HepG2 (cell line): ENCODE results near the gene FBXW4. TPM values are rescaled to one million over a fixed set of nuclear protein-coding genes. Genes with fewer than 3 reads are reported as not detected.
"Not testable (repeated sequence)": the region's sequence is repeated elsewhere in the genome, so short reads cannot be mapped to it uniquely, and the experiment has no call there.

Experiments
- ATAC-seq: fragments of 200-7000 bp; cut with Tn5 transposase; 3 replicates; pipeline ENCODE4 v1.9.1; 2020; ENCODE audit warnings: mild to moderate bottlenecking, moderate library complexity
- BruUV-seq: library from RNA; stranded (reverse); fragments of 400-500 nt; replicated peaks from 2 replicates; lab custom pipeline; 2021; lab: Mats Ljungman, UMichigan
- CTCF ChIA-PET: fragments of 300-600 bp; formaldehyde crosslinking; extraction: SDS; loops from one replicate; lab custom pipeline; 2021; ENCODE audit warnings: low total read pairs, inconsistent platforms, low intra/inter-chr PET ratio; lab: Yijun Ruan, JAX
- POLR2A ChIA-PET: fragments of 350-600 bp; sonication (Branson Sonifier 250); formaldehyde crosslinking; loops from one replicate; lab custom pipeline; 2020; ENCODE audit warnings: antibody characterized with exemption, inconsistent platforms; lab: Yijun Ruan, JAX
- DNase-seq: peaks from one replicate; pipeline ENCODE4 v3.0.0-alpha.2; 2015; ENCODE audit warnings: low spot score
- FAIRE-seq: peaks from 3 replicates; lab custom pipeline; 2011; peaks lifted over from hg19 to GRCh38; lab: Jason Lieb, UNC
- H2AFZ ChIP-seq: one replicate; pipeline ENCODE4 v1.6.1; 2011; ENCODE audit warnings: low read length, inconsistent platforms
- H3K27ac ChIP-seq: fragments of 300-600 bp; 3 replicates; pipeline ENCODE4 v1.8.0; 2011; ENCODE audit warnings: mixed run types, mild to moderate bottlenecking, mixed read lengths, low read length, inconsistent platforms; ENCODE audit not compliant: insufficient read depth; ENCODE audit errors: extremely low read length
- H3K27me3 ChIP-seq, 2 experiments: fragments of 200-600 bp in 1 of 2; 2 replicates in 1 of 2; 3 replicates in 1 of 2; pipeline versions ENCODE4 v1.6.0 to v1.8.0; 2011; ENCODE audit warnings: low read length in 2 of 2, mild to moderate bottlenecking in 2 of 2, moderate library complexity in 2 of 2, inconsistent platforms in 1 of 2; ENCODE audit not compliant: insufficient read depth in 2 of 2, control insufficient read depth in 1 of 2
- H3K36me3 ChIP-seq, 2 experiments: fragments of 200-600 bp in 1 of 2; replicated peaks in 1 of 2; 2 replicates in 1 of 2; 3 replicates in 1 of 2; pipeline versions ENCODE4 v1.5.1 to v1.8.0; 2011; ENCODE audit warnings: low read length in 2 of 2, inconsistent platforms in 1 of 2; ENCODE audit not compliant: insufficient read depth in 2 of 2, control insufficient read depth in 1 of 2
- H3K4me1 ChIP-seq: 2 replicates; pipeline ENCODE4 v1.5.1; 2012; ENCODE audit warnings: low read length, inconsistent platforms; ENCODE audit not compliant: insufficient read depth
- H3K4me2 ChIP-seq: 2 replicates; pipeline ENCODE4 v1.6.0; 2011; ENCODE audit warnings: low read depth, low read length, inconsistent platforms
- H3K4me3 ChIP-seq, 3 experiments: fragments of 200-600 bp in 1 of 3; sonication (generic), shearing (Covaris generic) in 1 of 3; replicated peaks in 1 of 3; 2 replicates each; pipeline ENCODE4 v1.5.1; 2011 to 2016; ENCODE audit warnings: low read length in 3 of 3, inconsistent platforms in 2 of 3, low read depth in 2 of 3, mild to moderate bottlenecking in 2 of 3, control low read depth in 1 of 3, mixed read lengths in 1 of 3; ENCODE audit not compliant: insufficient read depth in 1 of 3
- H3K79me2 ChIP-seq: one replicate; pipeline ENCODE4 v1.6.1; 2011; ENCODE audit warnings: low read length, inconsistent platforms; ENCODE audit not compliant: insufficient read depth
- H3K9ac ChIP-seq: 2 replicates; pipeline ENCODE4 v1.6.0; 2011; ENCODE audit warnings: mild to moderate bottlenecking, low read depth, low read length, inconsistent platforms; ENCODE audit not compliant: insufficient read depth
- H3K9me3 ChIP-seq: 2 replicates; pipeline ENCODE4 v1.5.1; 2012; ENCODE audit warnings: mild to moderate bottlenecking, low read length
- H4K20me1 ChIP-seq: 2 replicates; pipeline ENCODE4 v1.6.0; 2011; ENCODE audit warnings: inconsistent platforms, mild to moderate bottlenecking, low read length, moderate library complexity; ENCODE audit not compliant: insufficient read depth
- KDM3A ChIP-seq: IDR thresholded peaks from 2 replicates; pipeline ENCODE4 v1.6.1; 2018; ENCODE audit warnings: low read depth, missing compliant biosample characterization
- MXD4 ChIP-seq: IDR thresholded peaks from 2 replicates; pipeline ENCODE4 v1.6.1; 2016; ENCODE audit warnings: mild to moderate bottlenecking, missing biosample characterization, missing genetic modification reagents
- REL ChIP-seq: sonication (generic); formaldehyde crosslinking; conservative IDR thresholded peaks from 2 replicates; pipeline ENCODE4 v1.8.0; 2022; ENCODE audit warnings: mild to moderate bottlenecking, missing genetic modification reagents, moderate library complexity
- ZNF792 ChIP-seq: IDR thresholded peaks from 2 replicates; pipeline ENCODE4 v1.6.1; 2016
- WGBS: methylation state at CpG from one replicate; pipeline ENCODE4 v1.1.6; 2017; ENCODE audit warnings: low lambda C conversion rate; 5-methylcytosine and 5-hydroxymethylcytosine counted together
- in situ Hi-C: cut with HindIII; loops from 2 replicates; pipeline ENCODE4 v1.10.0; 2017; ENCODE audit warnings: low pct_unique_long_range_greater_than_20kb; ENCODE audit not compliant: extremely low pct_ligation_motif_present
- intact Hi-C: fragments of 100-400 bp; cut with micrococcal nuclease; formaldehyde crosslinking; loops from one replicate; pipeline ENCODE4 v1.10.0; 2022; ENCODE audit not compliant: unreplicated experiment
- polyA plus RNA-seq, 8 experiments: library from polyadenylated mRNA; depleted of rRNA in 3 of 8; stranded (reverse) in 7 of 8; unstranded in 1 of 8; fragments of >200 nt; fragmentation: Illumina TruSeq in 4 of 8; extraction: Trizol in 4 of 8; gene quantifications; 2 replicates each; pipeline versions ENCODE4 v1.2.1 to v1.2.3, GENCODE V29; 2011 to 2016; ENCODE audit warnings: low read depth in 4 of 8, missing spikeins in 1 of 8, mixed read lengths in 1 of 8; ENCODE audit not compliant: insufficient read depth in 1 of 8
- total RNA-seq, 5 experiments: library from RNA; depleted of rRNA; stranded (reverse); fragments of >200 nt; fragmentation: Illumina TruSeq; extraction: Trizol; gene quantifications; 2 replicates each; pipeline ENCODE4 v1.2.3, GENCODE V29; 2016; ENCODE audit warnings: low read depth in 1 of 5
- TF ChIP-seq, protein P1 (sequence below): IDR thresholded peaks from 2 replicates; pipeline ENCODE4 v1.6.1; 2016
- TF ChIP-seq, protein P2 (sequence below): sonication (generic); formaldehyde crosslinking; IDR thresholded peaks from 2 replicates; pipeline ENCODE4 v1.5.0; 2020; ENCODE audit warnings: missing genetic modification reagents, mild to moderate bottlenecking, borderline replicate concordance

Gene FBXW4
- total and polyA plus RNA-seq, 2 of the 13 experiments (the other 11 are each of a cell fraction or from before 2014, with no cell fraction given), result 23.5 to 33.7 TPM

DNA sequence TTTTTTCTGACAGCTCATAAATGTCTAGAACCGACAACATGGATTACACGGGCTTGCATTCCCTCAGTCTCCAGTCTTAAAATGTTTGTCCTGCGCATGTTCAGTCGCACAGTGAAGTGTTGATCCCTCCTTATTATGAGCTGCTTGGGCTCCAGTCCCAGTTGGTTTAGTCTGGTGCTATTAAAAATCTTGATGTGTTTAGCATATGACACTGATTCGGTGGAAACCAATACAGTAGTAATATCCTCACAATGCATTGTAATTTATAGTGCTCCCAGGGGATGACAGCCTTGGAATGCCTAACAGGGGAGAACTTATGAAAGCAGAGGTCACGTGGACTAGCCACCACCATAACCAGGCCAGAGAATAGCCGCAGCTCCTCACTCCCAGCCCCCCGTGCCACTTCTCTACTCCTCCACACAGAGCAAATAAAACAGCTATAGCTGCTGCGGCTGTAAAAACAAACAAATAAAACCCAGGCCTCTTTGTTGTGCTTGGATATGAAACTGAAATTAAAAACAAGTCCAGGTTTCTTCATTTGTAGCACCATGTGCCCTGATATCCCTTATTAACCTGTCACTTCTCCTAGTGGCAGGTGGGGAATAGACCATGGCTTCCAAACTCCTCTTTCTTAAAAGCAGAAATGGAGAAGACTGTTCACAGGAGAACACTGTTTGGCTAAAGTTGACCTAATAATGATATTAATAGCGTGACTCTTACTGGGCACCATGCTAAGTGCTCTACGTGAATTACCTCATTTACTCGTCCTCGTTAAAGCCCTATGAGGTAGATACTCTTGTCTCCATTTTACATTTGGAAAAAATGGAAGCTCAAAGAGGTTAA, 99.2 kb downstream of the FBXW4 start (continued):
- TF ChIP-seq, protein P1, sequence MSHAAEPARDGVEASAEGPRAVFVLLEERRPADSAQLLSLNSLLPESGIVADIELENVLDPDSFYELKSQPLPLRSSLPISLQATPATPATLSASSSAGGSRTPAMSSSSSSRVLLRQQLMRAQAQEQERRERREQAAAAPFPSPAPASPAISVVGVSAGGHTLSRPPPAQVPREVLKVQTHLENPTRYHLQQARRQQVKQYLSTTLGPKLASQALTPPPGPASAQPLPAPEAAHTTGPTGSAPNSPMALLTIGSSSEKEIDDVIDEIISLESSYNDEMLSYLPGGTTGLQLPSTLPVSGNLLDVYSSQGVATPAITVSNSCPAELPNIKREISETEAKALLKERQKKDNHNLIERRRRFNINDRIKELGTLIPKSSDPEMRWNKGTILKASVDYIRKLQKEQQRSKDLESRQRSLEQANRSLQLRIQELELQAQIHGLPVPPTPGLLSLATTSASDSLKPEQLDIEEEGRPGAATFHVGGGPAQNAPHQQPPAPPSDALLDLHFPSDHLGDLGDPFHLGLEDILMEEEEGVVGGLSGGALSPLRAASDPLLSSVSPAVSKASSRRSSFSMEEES (CRISPR knock-in tag), result no peak
- TF ChIP-seq ZNF792 (CRISPR knock-in tag), result no peak
- TF ChIP-seq MXD4 (CRISPR knock-in tag), result no peak
- TF ChIP-seq, protein P2, sequence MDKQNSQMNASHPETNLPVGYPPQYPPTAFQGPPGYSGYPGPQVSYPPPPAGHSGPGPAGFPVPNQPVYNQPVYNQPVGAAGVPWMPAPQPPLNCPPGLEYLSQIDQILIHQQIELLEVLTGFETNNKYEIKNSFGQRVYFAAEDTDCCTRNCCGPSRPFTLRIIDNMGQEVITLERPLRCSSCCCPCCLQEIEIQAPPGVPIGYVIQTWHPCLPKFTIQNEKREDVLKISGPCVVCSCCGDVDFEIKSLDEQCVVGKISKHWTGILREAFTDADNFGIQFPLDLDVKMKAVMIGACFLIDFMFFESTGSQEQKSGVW (CRISPR knock-in tag), result no peak
- no peak for TF ChIP-seq KDM3A (CRISPR knock-in tag)
- no peak for TF ChIP-seq REL (CRISPR knock-in tag)

DNA sequence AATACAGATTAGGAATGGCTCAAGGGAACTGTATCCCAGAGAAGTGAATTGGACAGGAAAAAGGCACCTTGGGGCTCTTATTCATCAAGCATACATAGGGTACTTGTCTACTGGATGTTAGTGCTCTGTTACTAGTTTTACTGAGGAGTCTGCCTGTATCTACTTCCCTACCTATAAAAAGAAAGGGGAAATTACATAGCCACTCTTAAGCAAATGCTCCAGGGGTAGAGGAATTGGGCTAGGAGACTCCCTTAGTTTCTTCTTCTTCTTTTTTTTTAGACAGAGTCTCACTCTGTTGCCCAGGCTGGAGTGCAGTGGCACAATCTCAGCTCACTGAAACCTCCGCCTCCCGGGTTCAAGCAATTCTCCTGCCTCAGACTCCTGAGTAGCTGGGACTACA, 101.6 kb downstream of the FBXW4 start:
- H3K79me2 ChIP-seq, intact Hi-C loops, FAIRE-seq, H2AFZ ChIP-seq, H3K4me1 ChIP-seq, H3K36me3 ChIP-seq, DNase-seq, in situ Hi-C loops, POLR2A ChIA-PET, H4K20me1 ChIP-seq, BruUV-seq, H3K4me2 ChIP-seq, H3K9me3 ChIP-seq, H3K27me3 ChIP-seq, CTCF ChIA-PET, H3K9ac ChIP-seq, H3K4me3 ChIP-seq, ATAC-seq, H3K27ac ChIP-seq: not testable (repeated sequence)
- WGBS, result 97% methylated on average over 2 of the region's 2 CpGs
